ENCODE data around the gene CKAP5. TPM values are rescaled to one million over a fixed set of nuclear protein-coding genes. Genes with fewer than 3 reads are reported as not detected.

CKAP5 gene
- polyA plus RNA-seq, 1 donor (not counting 4 experiments of a cell fraction or from before 2014, with no cell fraction given): 96.4 TPM

DNA sequence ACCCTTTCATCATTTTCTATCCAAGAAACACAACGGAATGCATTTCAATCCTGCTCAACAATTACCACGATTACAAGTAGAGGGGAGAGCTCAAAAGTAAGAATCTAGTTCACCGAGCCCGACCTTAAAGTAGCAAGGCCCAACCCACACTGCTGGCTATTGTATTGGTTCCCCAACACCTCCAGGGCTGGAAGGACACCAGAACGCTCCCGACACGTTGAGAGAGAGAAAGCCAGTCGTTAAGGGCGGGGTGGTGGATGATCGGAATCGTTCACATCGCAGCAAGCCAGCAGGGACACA is 690 bp downstream of the CKAP5 start:
- TF ChIP-seq CTCF (optimal IDR thresholded peaks at IDR 0.05 in 1 of 3, IDR thresholded peaks at IDR 0.05 in 1 of 3, conservative IDR thresholded peaks at IDR 0.05 in 1 of 3; ENCODE audit: extremely low read depth in 1 of 3, insufficient read depth in 2 of 3, low read length in 3 of 3) (no peak), EZH2 (IDR thresholded peaks at IDR 0.05; ENCODE audit: low read length) (no peak)
- H3K27me3 ChIP-seq (ENCODE audit: control insufficient read depth, extremely low read depth, insufficient read depth, low read length): no peaks in the 10 kb centered on the region
- H3K4me3 ChIP-seq (ENCODE audit: control insufficient read depth in 2 of 3, extremely low read depth in 1 of 3, insufficient read depth in 2 of 3, low read depth in 1 of 3, low read length in 3 of 3): peak overlapping the region; percentile 62 to 87 (median 72)
- H4K20me1 ChIP-seq (ENCODE audit: control insufficient read depth, extremely low read depth, insufficient read depth, low read length): no peaks in the 10 kb centered on the region
- peaks cover 0 to 1% of the 10 kb centered on the region in 2 experiments for H3K36me3 ChIP-seq (ENCODE audit: control insufficient read depth in 2 of 2, extremely low read depth in 1 of 2, insufficient read depth in 2 of 2, low read length in 2 of 2)
- no peaks in the 10 kb centered on the region for H3K9me1 ChIP-seq (ENCODE audit: control insufficient read depth, extremely low read depth, insufficient read depth, low read length)
- peak overlapping the region; percentile 76 for H3K27ac ChIP-seq (ENCODE audit: control insufficient read depth, insufficient read depth, low read length)
- FAIRE-seq (no peak), DNase-seq (ENCODE audit: low read depth, low spot score) (no peak)
- H3K4me1 ChIP-seq (ENCODE audit: control insufficient read depth, extremely low read depth, insufficient read depth, low read length): peaks cover 13% of the 10 kb centered on the region
- peak overlapping the region; percentile 87 for H3K4me2 ChIP-seq (ENCODE audit: control insufficient read depth, extremely low read depth, insufficient read depth, low read depth, low read length)
- dilution Hi-C loops (cut with MboI; ENCODE audit: extremely low pct_ligation_motif_present, low sequenced_read_pairs): no loop called here
- peak overlapping the region; percentile 76 for H2AFZ ChIP-seq (ENCODE audit: control insufficient read depth, low read length)
- peaks cover 55% of the 10 kb centered on the region for H3K79me2 ChIP-seq (ENCODE audit: control insufficient read depth, insufficient read depth, low read length)
- H3K9ac ChIP-seq (ENCODE audit: control insufficient read depth, extremely low read depth, insufficient read depth, low read length): peak overlapping the region; percentile 83
- H3K9me3 ChIP-seq (ENCODE audit: control insufficient read depth, low read depth, low read length): no peaks in the 10 kb centered on the region

GRCh38 chr11:46840116-46840515 is 6.0 kb downstream of the CKAP5 start:
- Histone ChIP-seq H3K27ac (ENCODE audit: control insufficient read depth, insufficient read depth, low read length) (no peak overlapping the region), H2AFZ (ENCODE audit: control insufficient read depth, low read length) (no peak overlapping the region), H3K4me3 (ENCODE audit: control insufficient read depth in 2 of 3, extremely low read depth in 1 of 3, insufficient read depth in 2 of 3, low read depth in 1 of 3, low read length in 3 of 3) (no peak overlapping the region), H3K36me3 (ENCODE audit: control insufficient read depth in 2 of 2, extremely low read depth in 1 of 2, insufficient read depth in 2 of 2, low read length in 2 of 2) (peaks cover 0 to 1% of the 10 kb centered on the region in 2 experiments), H4K20me1 (ENCODE audit: control insufficient read depth, extremely low read depth, insufficient read depth, low read length) (peaks cover 4% of the 10 kb centered on the region), H3K9me3 (ENCODE audit: control insufficient read depth, low read depth, low read length) (no peaks in the 10 kb centered on the region), H3K79me2 (ENCODE audit: control insufficient read depth, insufficient read depth, low read length) (peaks cover 98% of the 10 kb centered on the region), H3K4me2 (ENCODE audit: control insufficient read depth, extremely low read depth, insufficient read depth, low read depth, low read length) (no peak overlapping the region), H3K27me3 (ENCODE audit: control insufficient read depth, extremely low read depth, insufficient read depth, low read length) (no peaks in the 10 kb centered on the region), H3K9ac (ENCODE audit: control insufficient read depth, extremely low read depth, insufficient read depth, low read length) (no peak overlapping the region), H3K4me1 (ENCODE audit: control insufficient read depth, extremely low read depth, insufficient read depth, low read length) (peaks cover 16% of the 10 kb centered on the region), H3K9me1 (ENCODE audit: control insufficient read depth, extremely low read depth, insufficient read depth, low read length) (no peaks in the 10 kb centered on the region)
- FAIRE-seq (no peak), DNase-seq (ENCODE audit: low read depth, low spot score) (no peak)
- no peak for TF ChIP-seq CTCF (optimal IDR thresholded peaks at IDR 0.05 in 1 of 3, IDR thresholded peaks at IDR 0.05 in 1 of 3, conservative IDR thresholded peaks at IDR 0.05 in 1 of 3; ENCODE audit: extremely low read depth in 1 of 3, insufficient read depth in 2 of 3, low read length in 3 of 3)
- TF ChIP-seq EZH2 (IDR thresholded peaks at IDR 0.05; ENCODE audit: low read length): no peak
- dilution Hi-C loops (cut with MboI; ENCODE audit: extremely low pct_ligation_motif_present, low sequenced_read_pairs): no loop called here
